CD4-positive, CD25-positive, alpha-beta regulatory T cell (primary cell): Measurements from ENCODE around the gene PRB4. TPM values are rescaled to one million over a fixed set of nuclear protein-coding genes. Genes with fewer than 3 reads are reported as not detected.

ENCODE experiments used
- ATAC-seq, 2 donors: fragments of 150-1000 bp; cut with Tn5 transposase; one replicate each; pipeline ENCODE4 v1.10.0; 2021; ENCODE audit warnings: low read depth in 2 of 2, moderate number of reproducible peaks in 2 of 2, moderate library complexity in 1 of 2
- DNase-seq, 3 donors: peaks; one replicate each; pipeline versions ENCODE4 v3.0.0 to v3.0.0-alpha.2; 2012 to 2022; ENCODE audit warnings: mixed read lengths in 1 of 3
- H3K27ac ChIP-seq: one replicate; pipeline ENCODE4 v1.7.0; 2013; ENCODE audit warnings: mild to moderate bottlenecking, low read length; ENCODE audit not compliant: insufficient read depth, poor library complexity, severe bottlenecking
- H3K27me3 ChIP-seq: one replicate; pipeline ENCODE4 v1.7.0; 2013; ENCODE audit warnings: low read length; ENCODE audit not compliant: control insufficient read depth, insufficient read depth
- H3K36me3 ChIP-seq: one replicate; pipeline ENCODE4 v1.7.0; 2013; ENCODE audit warnings: mild to moderate bottlenecking, low read length, moderate library complexity; ENCODE audit not compliant: control insufficient read depth, insufficient read depth
- H3K4me1 ChIP-seq: 2 replicates; pipeline ENCODE4 v1.7.0; 2013; ENCODE audit warnings: mild to moderate bottlenecking, low read length; ENCODE audit not compliant: insufficient read depth, control insufficient read depth, poor library complexity, severe bottlenecking
- H3K4me3 ChIP-seq: one replicate; pipeline ENCODE4 v1.7.0; 2013; ENCODE audit warnings: low read depth, mild to moderate bottlenecking, low read length, moderate library complexity
- H3K9me3 ChIP-seq, 2 experiments: 1 replicate in 1 of 2; 2 replicates in 1 of 2; pipeline ENCODE4 v1.7.0; 2013; ENCODE audit warnings: low read length in 2 of 2, mild to moderate bottlenecking in 1 of 2, moderate library complexity in 1 of 2; ENCODE audit not compliant: control insufficient read depth in 2 of 2
- H3K27ac Mint-ChIP-seq, 3 donors: one replicate each; pipeline ENCODE4 v1.8.0; 2020 to 2022; ENCODE audit warnings: mild to moderate bottlenecking in 3 of 3, mixed read lengths in 3 of 3, moderate library complexity in 2 of 3
- H3K27me3 Mint-ChIP-seq: one replicate; pipeline ENCODE4 v1.8.0; 2022; ENCODE audit warnings: mild to moderate bottlenecking, mixed read lengths
- H3K36me3 Mint-ChIP-seq: one replicate; pipeline ENCODE4 v1.8.0; 2020; ENCODE audit warnings: mixed read lengths
- H3K4me1 Mint-ChIP-seq, 4 donors: one replicate each; pipeline ENCODE4 v1.8.0; 2020 to 2022; ENCODE audit warnings: mixed read lengths in 4 of 4, mild to moderate bottlenecking in 1 of 4
- H3K4me3 Mint-ChIP-seq, 4 donors: one replicate each; pipeline ENCODE4 v1.8.0; 2020 to 2022; ENCODE audit warnings: mild to moderate bottlenecking in 4 of 4, mixed read lengths in 4 of 4, moderate library complexity in 3 of 4
- H3K9me3 Mint-ChIP-seq, 7 donors: one replicate each; pipeline ENCODE4 v1.8.0; 2020 to 2022; ENCODE audit warnings: mixed read lengths in 7 of 7, mild to moderate bottlenecking in 3 of 7, moderate library complexity in 2 of 7
- polyA plus RNA-seq, 4 donors: library from polyadenylated mRNA; unstranded; fragments of 300-500 nt; fragmentation: Illumina TruSeq; gene quantifications; one replicate each; pipeline ENCODE4 v1.2.3, GENCODE V29; 2021
- total RNA-seq: library from RNA; stranded (reverse); gene quantifications from one replicate; pipeline ENCODE4 v1.2.3, GENCODE V29; 2022

The PRB4 gene
- total and polyA plus RNA-seq, 5 donors from 2014 or later: not detected

- no peaks in the 10 kb centered on the region for H3K4me1 ChIP-seq
- DNase-seq (no peak), ATAC-seq (no peak)
- no peaks in the 10 kb centered on the region for H3K27me3 ChIP-seq
- H3K4me1 Mint-ChIP-seq: no peaks in the 10 kb centered on the region
- H3K36me3 Mint-ChIP-seq: peaks cover 15% of the 10 kb centered on the region
- H3K27me3 Mint-ChIP-seq: no peaks in the 10 kb centered on the region
- H3K9me3 Mint-ChIP-seq: peaks cover 0 to 4% (median 0%) of the 10 kb centered on the region in 7 donors
- no peaks in the 10 kb centered on the region for H3K36me3 ChIP-seq
- H3K9me3 ChIP-seq: no peaks in the 10 kb centered on the region
- H3K27ac ChIP-seq: no peak overlapping the region
- no peak overlapping the region for H3K4me3 ChIP-seq
- H3K4me3 Mint-ChIP-seq: no peak overlapping the region
- H3K27ac Mint-ChIP-seq: no peak overlapping the region
Measured at GRCh38 chr12:11273449-11273848, 36.8 kb downstream of the PRB4 start.

DNA sequence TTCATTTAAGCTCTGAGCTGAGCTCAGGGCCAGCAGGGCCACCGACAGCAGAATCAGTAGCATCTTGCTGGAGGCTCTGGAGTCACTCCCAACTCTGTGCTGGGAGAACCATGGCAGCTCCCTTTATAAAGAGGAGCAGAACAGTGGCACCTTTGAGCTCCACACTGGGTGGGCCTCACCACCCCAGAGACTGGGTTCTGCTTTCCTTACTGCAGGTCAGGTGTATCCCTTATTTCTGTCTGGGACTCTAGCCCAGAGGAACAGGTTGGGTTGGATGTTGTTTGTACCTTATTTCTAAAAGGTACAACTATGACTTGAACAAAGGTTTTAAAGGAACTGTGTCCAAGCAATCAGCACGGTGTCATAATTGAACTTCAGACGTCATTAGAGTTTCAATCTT lies 40.6 kb downstream of the PRB4 start, which contains the start of gene PRB3:
PRB3 (minus strand) TSS at position 101 of the 400 bp plus-strand sequence; CDS start at position 63, 38 bp downstream.
- H3K9me3 Mint-ChIP-seq: peaks cover 0 to 6% (median 0%) of the 10 kb centered on the region in 7 donors
- H3K4me1 Mint-ChIP-seq: no peaks in the 10 kb centered on the region
- DNase-seq: no peak
- Histone ChIP-seq H3K4me3 (no peak within 1 kb of the TSS), H3K27me3 (no peaks in the 10 kb centered on the region), H3K27ac (no peak within 1 kb of the TSS), H3K36me3 (no peaks in the 10 kb centered on the region), H3K9me3 (no peaks in the 10 kb centered on the region), H3K4me1 (no peaks in the 10 kb centered on the region)
- peaks cover 8% of the 10 kb centered on the region for H3K36me3 Mint-ChIP-seq
- H3K4me3 Mint-ChIP-seq: no peak within 1 kb of the TSS
- H3K27ac Mint-ChIP-seq: no peak within 1 kb of the TSS
- H3K27me3 Mint-ChIP-seq: no peaks in the 10 kb centered on the region
- ATAC-seq: no peak

- Histone ChIP-seq H3K9me3 (peaks cover 0 to 2% of the 10 kb centered on the region in 2 experiments), H3K4me3 (no peak overlapping the region), H3K4me1 (no peaks in the 10 kb centered on the region), H3K27ac (no peak overlapping the region), H3K27me3 (no peaks in the 10 kb centered on the region), H3K36me3 (no peaks in the 10 kb centered on the region)
- ATAC-seq (no peak), DNase-seq (no peak)
- peaks cover 0 to 4% (median 0%) of the 10 kb centered on the region in 4 donors for H3K4me1 Mint-ChIP-seq
- H3K27ac Mint-ChIP-seq: no peak overlapping the region
- H3K9me3 Mint-ChIP-seq: peaks cover 0 to 25% (median 8%) of the 10 kb centered on the region in 7 donors
- H3K4me3 Mint-ChIP-seq: no peak overlapping the region
- no peaks in the 10 kb centered on the region for H3K36me3 Mint-ChIP-seq
- peaks cover 6% of the 10 kb centered on the region for H3K27me3 Mint-ChIP-seq
Measured at GRCh38 chr12:11264501-11264900, 45.7 kb downstream of the PRB4 start.

Other genes with a start within 250 kb of the PRB4 start
- gene TAS2R46, start 248.1 kb downstream of the PRB4 start, total RNA-seq: 2.8 TPM
- under 1 TPM in 1 of 4 donors, not detected in 3; 0.26 TPM for gene TAS2R46, start 248.1 kb downstream of the PRB4 start, polyA plus RNA-seq
- 0.79 TPM for gene TAS2R43, start 218.1 kb downstream of the PRB4 start, total RNA-seq
- gene TAS2R43, start 218.1 kb downstream of the PRB4 start, polyA plus RNA-seq: not detected
- 7.2 TPM for gene TAS2R30, start 175.8 kb downstream of the PRB4 start, total RNA-seq
- not detected for gene TAS2R30, start 175.8 kb downstream of the PRB4 start, polyA plus RNA-seq
- 9.3 TPM for gene SMIM10L1, start 139.2 kb downstream of the PRB4 start, total RNA-seq
- gene SMIM10L1, start 139.2 kb downstream of the PRB4 start, polyA plus RNA-seq: 10 to 100 TPM in 2 of 4 donors, 1 to 10 TPM in 2; 6.3 to 15.1 (median 10.0) TPM
- gene TAS2R42, start 123.5 kb downstream of the PRB4 start, total RNA-seq: not detected
- gene TAS2R42, start 123.5 kb downstream of the PRB4 start, polyA plus RNA-seq: not detected
- gene PRB3, start 40.7 kb downstream of the PRB4 start, total RNA-seq: not detected
- under 1 TPM in 1 of 4 donors, not detected in 3; 0.17 TPM for gene PRB3, start 40.7 kb downstream of the PRB4 start, polyA plus RNA-seq
- not detected for gene PRB2, start 85.1 kb upstream of the PRB4 start, total RNA-seq
- not detected for gene PRB2, start 85.1 kb upstream of the PRB4 start, polyA plus RNA-seq